GM13976 (cell line): ENCODE data around the gene ANKRD50.

Source experiments
- DNase-seq: peaks from one replicate; pipeline ENCODE4 v3.0.0; 2012; ENCODE audit warnings: low spot score
- CTCF ChIP-seq: IDR thresholded peaks from 2 replicates; pipeline ENCODE4 v1.5.1; 2012; ENCODE audit warnings: borderline replicate concordance, mild to moderate bottlenecking; ENCODE audit not compliant: insufficient read depth; ENCODE audit errors: extremely low read depth, missing control alignments, control extremely low read depth
- in situ Hi-C: fragments of 300-500 bp; cut with MboI; formaldehyde crosslinking; loops from one replicate; pipeline ENCODE4 v1.12.0; 2022; ENCODE audit warnings: low sequenced_read_pairs, mixed read lengths, inconsistent platforms; ENCODE audit not compliant: unreplicated experiment

The ANKRD50 gene

GRCh38 chr4:124686279-124686678, 26.3 kb downstream of the ANKRD50 start:
- no peak for TF ChIP-seq CTCF
- no peak for DNase-seq
- in situ Hi-C loops: no loop called here

- in situ Hi-C loops: no loop called here
- TF ChIP-seq CTCF: no peak
- DNase-seq: no peak
Measured at GRCh38 chr4:124685851-124686250, 26.7 kb downstream of the ANKRD50 start.

GRCh38 chr4:124684301-124684700, 28.2 kb downstream of the ANKRD50 start:
- in situ Hi-C loops: no loop called here
- DNase-seq: no peak
- TF ChIP-seq CTCF: no peak

GRCh38 chr4:124682384-124682783, 30.1 kb downstream of the ANKRD50 start:
- in situ Hi-C loops: no loop called here
- TF ChIP-seq CTCF: no peak
- DNase-seq: no peak

- in situ Hi-C loops: no loop called here
- DNase-seq: no peak
- TF ChIP-seq CTCF: no peak
Measured at GRCh38 chr4:124666496-124666895, 46.0 kb downstream of the ANKRD50 start.

GRCh38 chr4:124658795-124659194, 53.7 kb downstream of the ANKRD50 start:
- no peak for DNase-seq
- in situ Hi-C loops: no loop called here
- TF ChIP-seq CTCF: no peak

DNA sequence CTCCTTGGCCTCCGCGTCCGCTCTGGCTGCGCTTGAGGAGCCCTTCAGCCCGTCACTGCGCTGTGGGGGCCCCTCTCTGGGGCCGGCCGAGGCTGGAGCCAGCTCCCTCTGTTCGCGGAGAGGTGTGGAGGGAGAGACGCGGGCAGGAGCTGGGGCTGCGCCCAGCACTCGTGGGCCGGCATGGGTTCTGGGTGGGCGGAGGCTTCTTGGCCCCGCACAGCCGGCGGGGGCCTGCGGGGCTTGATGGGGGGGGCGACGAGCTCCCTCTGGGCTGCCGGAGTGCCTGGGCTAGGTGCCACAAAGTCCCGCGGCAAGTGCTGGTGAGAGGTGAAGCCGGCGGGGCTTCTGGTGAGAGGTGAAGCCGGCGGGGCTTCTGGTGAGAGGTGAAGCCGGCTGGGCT, 61.9 kb downstream of the ANKRD50 start:
- in situ Hi-C loops: no loop called here
- no peak for TF ChIP-seq CTCF
- no peak for DNase-seq
